H1 (cell line): ENCODE measurements around the gene DEAF1. TPM values are rescaled to one million over a fixed set of nuclear protein-coding genes. Genes with fewer than 3 reads are reported as not detected.

Source experiments
- CTCF ChIA-PET: fragments of 300-600 bp; sonication (Branson Sonifier 250); formaldehyde crosslinking; loops from one replicate; lab custom pipeline; 2021; ENCODE audit not compliant: partially characterized antibody; lab: Charles Lee
- POLR2A ChIA-PET: fragments of 300-600 bp; sonication (Branson Sonifier 250); formaldehyde crosslinking; loops from one replicate; lab custom pipeline; 2021; ENCODE audit warnings: inconsistent platforms; ENCODE audit not compliant: partially characterized antibody; lab: Charles Lee
- DNase-seq, 2 experiments: peaks; one replicate each; pipeline versions ENCODE4 v3.0.0 to v3.0.0-alpha.2; 2010 to 2022; ENCODE audit warnings: low spot score in 2 of 2, low read depth in 1 of 2, mixed read lengths in 1 of 2
- FAIRE-seq: peaks from 2 replicates; lab custom pipeline; 2011; peaks lifted over from hg19 to GRCh38; lab: Jason Lieb, UNC
- H2AFZ ChIP-seq: 2 replicates; pipeline ENCODE4 v1.8.1; 2012; ENCODE audit warnings: low read length, inconsistent platforms
- H2AK5ac ChIP-seq: 2 replicates; pipeline ENCODE4 v1.6.1; 2013; ENCODE audit warnings: low read depth, low read length
- H2BK120ac ChIP-seq: replicated peaks from 2 replicates; pipeline ENCODE3; 2013; ENCODE audit warnings: low read depth, low read length, inconsistent platforms
- H2BK12ac ChIP-seq: 2 replicates; pipeline ENCODE4 v1.6.1; 2013; ENCODE audit warnings: low read depth, low read length
- H2BK15ac ChIP-seq: 2 replicates; pipeline ENCODE4 v1.6.1; 2013; ENCODE audit warnings: low read length
- H2BK20ac ChIP-seq: 2 replicates; pipeline ENCODE4 v1.6.1; 2013; ENCODE audit warnings: low read length
- H2BK5ac ChIP-seq: 2 replicates; pipeline ENCODE4 v1.6.1; 2013; ENCODE audit warnings: low read depth, low read length
- H3K14ac ChIP-seq: 2 replicates; pipeline ENCODE4 v1.6.1; 2013; ENCODE audit warnings: inconsistent platforms; ENCODE audit not compliant: insufficient read length
- H3K18ac ChIP-seq: 2 replicates; pipeline ENCODE4 v1.6.1; 2013; ENCODE audit warnings: low read length; ENCODE audit errors: extremely low read depth
- H3K23ac ChIP-seq: 2 replicates; pipeline ENCODE4 v1.6.1; 2013; ENCODE audit warnings: inconsistent platforms; ENCODE audit not compliant: insufficient read length
- H3K23me2 ChIP-seq: 2 replicates; pipeline ENCODE4 v1.6.1; 2013; ENCODE audit warnings: low read depth, low read length
- H3K27ac ChIP-seq: 2 replicates; pipeline ENCODE4 v1.6.1; 2011; ENCODE audit warnings: low read depth, low read length, inconsistent platforms
- H3K27me3 ChIP-seq, 4 experiments: replicated peaks in 1 of 4; 1 replicate in 1 of 4; 2 replicates in 3 of 4; pipeline versions ENCODE4 v1.6.1 to v1.8.1; 2011 to 2013; ENCODE audit warnings: low read length in 3 of 4, mild to moderate bottlenecking in 3 of 4, inconsistent platforms in 2 of 4, mixed read lengths in 2 of 4, moderate library complexity in 1 of 4; ENCODE audit not compliant: control insufficient read depth in 3 of 4, insufficient read depth in 3 of 4; ENCODE audit errors: extremely low read depth in 1 of 4
- H3K36me3 ChIP-seq, 4 experiments: 2 replicates each; pipeline versions ENCODE4 v1.6.1 to v1.8.1; 2011 to 2013; ENCODE audit warnings: mild to moderate bottlenecking in 4 of 4, low read length in 3 of 4, moderate library complexity in 2 of 4, control low read depth in 1 of 4, inconsistent platforms in 1 of 4; ENCODE audit not compliant: insufficient read depth in 4 of 4, control insufficient read depth in 2 of 4
- H3K4ac ChIP-seq: replicated peaks from 2 replicates; pipeline ENCODE3; 2013; ENCODE audit warnings: low read length, low read depth, mixed read lengths, inconsistent platforms; ENCODE audit not compliant: insufficient read length
- H3K4me1 ChIP-seq, 4 experiments: replicated peaks in 1 of 4; 1 replicate in 1 of 4; 2 replicates in 3 of 4; pipeline versions ENCODE4 v1.6.1 to v1.8.1; 2011 to 2013; ENCODE audit warnings: low read length in 3 of 4, inconsistent platforms in 2 of 4, mixed read lengths in 1 of 4; ENCODE audit not compliant: insufficient read depth in 4 of 4, control insufficient read depth in 3 of 4
- H3K4me2 ChIP-seq, 2 experiments: 2 replicates each; pipeline versions ENCODE4 v1.6.1 to v1.8.1; 2011 to 2013; ENCODE audit warnings: low read depth in 2 of 2, low read length in 2 of 2, control low read depth in 1 of 2, inconsistent platforms in 1 of 2, mild to moderate bottlenecking in 1 of 2; ENCODE audit not compliant: insufficient read depth in 1 of 2
- H3K4me3 ChIP-seq, 4 experiments: fragments of 200-600, 300-600 bp in 1 of 4; sonication (generic), shearing (Covaris generic), sonication (Bioruptor Twin) in 1 of 4; 2 replicates each; pipeline versions ENCODE4 v1.5.1 to v1.8.1; 2011 to 2016; ENCODE audit warnings: low read length in 4 of 4, low read depth in 3 of 4, control low read depth in 2 of 4, inconsistent platforms in 2 of 4, mild to moderate bottlenecking in 2 of 4, mixed read lengths in 1 of 4, moderate library complexity in 1 of 4; ENCODE audit not compliant: insufficient read depth in 2 of 4; ENCODE audit errors: extremely low read depth in 1 of 4
- H3K56ac ChIP-seq: replicated peaks from 2 replicates; pipeline ENCODE3; 2013; ENCODE audit warnings: low read depth, mild to moderate bottlenecking, mixed read lengths, low read length, inconsistent platforms; ENCODE audit not compliant: insufficient read length
- H3K79me1 ChIP-seq: 2 replicates; pipeline ENCODE4 v1.6.1; 2013; ENCODE audit warnings: low read depth, low read length, control low read depth
- H3K79me2 ChIP-seq, 2 experiments: 2 replicates each; pipeline versions ENCODE4 v1.6.1 to v1.8.1; 2012 to 2013; ENCODE audit warnings: low read length in 2 of 2, mild to moderate bottlenecking in 2 of 2, inconsistent platforms in 1 of 2; ENCODE audit not compliant: insufficient read depth in 2 of 2, control insufficient read depth in 1 of 2
- H3K9ac ChIP-seq, 4 experiments: replicated peaks in 1 of 4; 1 replicate in 1 of 4; 2 replicates in 3 of 4; pipeline versions ENCODE4 v1.6.1 to v1.8.1; 2011 to 2013; ENCODE audit warnings: low read depth in 3 of 4, low read length in 3 of 4, control low read depth in 2 of 4, mild to moderate bottlenecking in 2 of 4, moderate library complexity in 2 of 4, inconsistent platforms in 1 of 4; ENCODE audit errors: extremely low read depth in 1 of 4
- H3K9me3 ChIP-seq, 2 experiments: 2 replicates each; pipeline versions ENCODE4 v1.6.1 to v1.8.1; 2012 to 2013; ENCODE audit warnings: mild to moderate bottlenecking in 2 of 2, moderate library complexity in 2 of 2, control low read depth in 1 of 2, inconsistent platforms in 1 of 2, low read depth in 1 of 2, low read length in 1 of 2, mixed read lengths in 1 of 2; ENCODE audit not compliant: insufficient read depth in 2 of 2
- H4K20me1 ChIP-seq, 2 experiments: replicated peaks in 1 of 2; 2 replicates each; pipeline versions ENCODE3 to v1.8.1; 2011 to 2013; ENCODE audit warnings: inconsistent platforms in 2 of 2, low read length in 2 of 2, mild to moderate bottlenecking in 1 of 2; ENCODE audit not compliant: insufficient read depth in 2 of 2, control insufficient read depth in 1 of 2
- H4K5ac ChIP-seq: 2 replicates; pipeline ENCODE4 v1.6.1; 2013; ENCODE audit warnings: low read length, low read depth, mixed read lengths, inconsistent platforms; ENCODE audit not compliant: insufficient read length
- H4K8ac ChIP-seq: 2 replicates; pipeline ENCODE4 v1.8.0; 2013; ENCODE audit warnings: mild to moderate bottlenecking, moderate library complexity, low read length, inconsistent platforms; ENCODE audit not compliant: insufficient read depth; ENCODE audit errors: extremely low read depth
- H4K91ac ChIP-seq: replicated peaks from 2 replicates; pipeline ENCODE3; 2013; ENCODE audit warnings: low read length, mixed read lengths, inconsistent platforms; ENCODE audit not compliant: insufficient read length
- BRCA1 ChIP-seq: IDR thresholded peaks from 2 replicates; pipeline ENCODE4 v1.6.1; 2012; ENCODE audit warnings: low read depth, low read length, improper control_type of control experiment
- RAD21 ChIP-seq, 2 experiments: IDR thresholded peaks in 1 of 2; conservative IDR thresholded peaks in 1 of 2; 2 replicates each; pipeline ENCODE4 v1.6.1; 2011; ENCODE audit warnings: low read depth in 2 of 2, low read length in 2 of 2, improper control_type of control experiment in 1 of 2, inconsistent platforms in 1 of 2, mild to moderate bottlenecking in 1 of 2, moderate library complexity in 1 of 2
- SRF ChIP-seq: IDR thresholded peaks from 2 replicates; pipeline ENCODE4 v1.6.1; 2011; ENCODE audit warnings: mild to moderate bottlenecking, low read depth, low read length, moderate library complexity
- TAF1 ChIP-seq: IDR thresholded peaks from 2 replicates; pipeline ENCODE4 v1.6.1; 2011; ENCODE audit warnings: mild to moderate bottlenecking, low read depth, low read length
- WGBS, 2 experiments: shearing (Covaris generic) in 1 of 2; methylation state at CpG; one replicate each; pipeline versions ENCODE4 v1.1.6 to v1.1.7; 2013 to 2015; ENCODE audit warnings: low lambda C conversion rate in 2 of 2, mixed read lengths in 2 of 2, inconsistent platforms in 1 of 2, low coverage in 1 of 2, missing lambda C conversion rate in 1 of 2; ENCODE audit not compliant: insufficient replicate concordance in 2 of 2, insufficient coverage in 1 of 2, insufficient read length in 1 of 2; ENCODE audit errors: extremely low coverage in 1 of 2, missing lambda C conversion rate in 1 of 2; 5-methylcytosine and 5-hydroxymethylcytosine counted together
- polyA plus RNA-seq, 7 experiments: library from polyadenylated mRNA; depleted of rRNA in 3 of 7; stranded (reverse) in 5 of 7; unstranded in 2 of 7; fragments of >200 nt in 5 of 7; fragments of 200-250 nt in 2 of 7; gene quantifications; 1 replicate in 5 of 7; 2 replicates in 1 of 7; 4 replicates in 1 of 7; pipeline versions ENCODE4 v1.2.1 to v1.2.3, GENCODE V29; 2011 to 2013; ENCODE audit warnings: missing spikeins in 2 of 7, mixed read lengths in 2 of 7
- total RNA-seq: library from RNA; stranded (reverse); fragmentation: NEBNext Ultra II Directional; extraction: Animal tissue kit (Norgen Biotek cat#: 25700); gene quantifications from 2 replicates; pipeline ENCODE4 v1.2.1, GENCODE V29; 2021
- TF ChIP-seq, protein P1 (sequence below): IDR thresholded peaks from 2 replicates; pipeline ENCODE4 v1.6.1; 2012; ENCODE audit warnings: inconsistent platforms

The DEAF1 gene
- total and polyA plus RNA-seq, 2 of the 8 experiments (the other 6 are each of a cell fraction or from before 2014, with no cell fraction given): 47.3 to 58.4 TPM

DNA sequence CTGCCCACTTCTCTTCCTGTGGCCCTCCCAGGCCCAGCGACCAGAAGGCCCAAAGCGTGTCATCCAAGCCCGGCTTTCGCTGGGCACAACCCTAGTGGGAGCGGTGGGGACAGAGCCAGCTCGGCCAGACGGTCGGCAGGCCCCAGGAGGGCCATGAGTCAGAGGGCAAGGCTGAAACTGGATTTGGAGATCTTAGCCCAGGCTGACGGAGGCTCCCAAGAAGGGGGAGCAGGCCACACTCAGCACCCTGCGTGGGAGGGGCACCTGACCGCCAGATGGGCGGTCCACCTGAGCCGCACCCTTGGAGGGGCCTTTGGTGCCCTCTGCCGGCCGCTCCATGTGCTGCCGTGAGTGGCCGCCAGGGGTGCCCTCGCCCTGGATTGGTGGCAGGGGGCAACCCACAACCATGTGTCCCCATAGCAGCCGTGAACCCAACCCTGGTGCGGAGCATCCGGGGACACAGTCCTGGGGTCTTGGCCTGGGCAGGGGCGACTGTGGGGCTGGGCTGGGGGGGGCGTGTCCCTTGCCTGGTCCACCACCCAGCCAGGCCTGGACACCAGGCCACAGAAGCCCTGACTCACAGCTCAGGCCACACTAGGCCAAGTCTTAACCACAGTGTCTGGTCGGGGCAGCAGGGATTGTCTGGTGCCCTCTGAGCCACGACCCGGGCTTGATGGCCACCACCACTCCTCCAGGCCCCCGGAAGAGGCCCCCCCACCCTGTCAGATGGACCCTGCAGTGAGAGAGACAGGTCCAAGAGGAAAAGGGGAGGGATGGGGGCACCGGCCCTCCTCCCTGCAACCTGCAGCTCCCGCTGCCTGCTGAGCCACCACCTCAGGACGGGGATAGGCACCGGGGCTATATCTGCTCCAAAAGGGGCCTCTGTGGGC, 33.1 kb upstream of the DEAF1 start:
- H3K4me1 ChIP-seq: peaks cover 0 to 19% (median 12%) of the 10 kb centered on the region in 4 experiments; a peak in 5 of 7 replicates
- no peak overlapping the region for H2BK120ac ChIP-seq
- H2BK15ac ChIP-seq: no peak overlapping the region
- no peak overlapping the region for H3K4me2 ChIP-seq
- H3K36me3 ChIP-seq: no peaks in the 10 kb centered on the region
- no peaks in the 10 kb centered on the region for H3K79me2 ChIP-seq
- no peak overlapping the region for H2BK20ac ChIP-seq
- H3K4ac ChIP-seq: no peak overlapping the region
- no peak overlapping the region for H3K56ac ChIP-seq
- H3K14ac ChIP-seq: no peak overlapping the region
- H4K5ac ChIP-seq: no peak overlapping the region
- H3K23ac ChIP-seq: no peak overlapping the region
- peak overlapping the region; percentile 60; the same call in 1 of the 2 replicates for H2BK12ac ChIP-seq
- no peaks in the 10 kb centered on the region for H3K9me3 ChIP-seq
- H3K4me3 ChIP-seq: no peak overlapping the region
- peak overlapping the region; percentile 83 for H3K18ac ChIP-seq
- no peak overlapping the region for H2AFZ ChIP-seq
- H3K23me2 ChIP-seq: peaks cover 7% of the 10 kb centered on the region; the same call in 1 of the 2 replicates
- no peaks in the 10 kb centered on the region for H4K20me1 ChIP-seq
- FAIRE-seq (no peak), DNase-seq (peak; percentile 66 to 98)
- no peaks in the 10 kb centered on the region for H3K79me1 ChIP-seq
- CTCF ChIA-PET: interaction anchor here (0.6 to 15.4 kb wide), 30 partner anchors 9 to 228 kb away, joined by 3 to 395 read pairs (median 3); partner anchors contain the start of genes DEAF1, EPS8L2, IRF7 and TALDO1
- 0 out of 2 replicates have a peak overlapping the region, but pooled peaks have one; percentile 40 for H2BK5ac ChIP-seq
- H2AK5ac ChIP-seq: no peak overlapping the region
- POLR2A ChIA-PET: interaction anchor here (0.9 to 13.2 kb wide), 9 partner anchors 19 to 89 kb away, joined by 3 to 216 read pairs (median 7); partner anchors contain the start of genes EPS8L2, RPLP2 and TALDO1
- WGBS, 2 experiments: 48% methylated on average over 30 of the region's 31 CpGs; no CpG with 5 or more reads in 1 of the 2 experiments
- no peak overlapping the region for H3K9ac ChIP-seq
- no peak overlapping the region; the same call in 1 of the 2 replicates for H4K8ac ChIP-seq
- H4K91ac ChIP-seq: peak overlapping the region; percentile 51
- H3K27me3 ChIP-seq: peaks cover 0 to 2% (median 0%) of the 10 kb centered on the region in 4 experiments; a peak in 2 of 7 replicates
- H3K27ac ChIP-seq: no peak overlapping the region
- TF ChIP-seq SRF (no peak), BRCA1 (no peak), RAD21 (IDR thresholded peaks at IDR 0.05 in 1 of 2, conservative IDR thresholded peaks at IDR 0.05 in 1 of 2; ENCODE audit: low read depth in 2 of 2, low read length in 2 of 2) (peak; percentile 82 to 92), TAF1 (no peak)
- TF ChIP-seq, protein P1, sequence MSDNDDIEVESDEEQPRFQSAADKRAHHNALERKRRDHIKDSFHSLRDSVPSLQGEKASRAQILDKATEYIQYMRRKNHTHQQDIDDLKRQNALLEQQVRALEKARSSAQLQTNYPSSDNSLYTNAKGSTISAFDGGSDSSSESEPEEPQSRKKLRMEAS: peak; percentile 86
